ENCODE data around the gene CCDC28B. TPM values are rescaled to one million over a fixed set of nuclear protein-coding genes. Genes with fewer than 3 reads are reported as not detected.
A peak's percentile ranks its signal among the peaks of the same experiment; 100 is the strongest.

Gene CCDC28B
- total RNA-seq, 1 donor from 2014 or later, result 25.0 TPM

DNA sequence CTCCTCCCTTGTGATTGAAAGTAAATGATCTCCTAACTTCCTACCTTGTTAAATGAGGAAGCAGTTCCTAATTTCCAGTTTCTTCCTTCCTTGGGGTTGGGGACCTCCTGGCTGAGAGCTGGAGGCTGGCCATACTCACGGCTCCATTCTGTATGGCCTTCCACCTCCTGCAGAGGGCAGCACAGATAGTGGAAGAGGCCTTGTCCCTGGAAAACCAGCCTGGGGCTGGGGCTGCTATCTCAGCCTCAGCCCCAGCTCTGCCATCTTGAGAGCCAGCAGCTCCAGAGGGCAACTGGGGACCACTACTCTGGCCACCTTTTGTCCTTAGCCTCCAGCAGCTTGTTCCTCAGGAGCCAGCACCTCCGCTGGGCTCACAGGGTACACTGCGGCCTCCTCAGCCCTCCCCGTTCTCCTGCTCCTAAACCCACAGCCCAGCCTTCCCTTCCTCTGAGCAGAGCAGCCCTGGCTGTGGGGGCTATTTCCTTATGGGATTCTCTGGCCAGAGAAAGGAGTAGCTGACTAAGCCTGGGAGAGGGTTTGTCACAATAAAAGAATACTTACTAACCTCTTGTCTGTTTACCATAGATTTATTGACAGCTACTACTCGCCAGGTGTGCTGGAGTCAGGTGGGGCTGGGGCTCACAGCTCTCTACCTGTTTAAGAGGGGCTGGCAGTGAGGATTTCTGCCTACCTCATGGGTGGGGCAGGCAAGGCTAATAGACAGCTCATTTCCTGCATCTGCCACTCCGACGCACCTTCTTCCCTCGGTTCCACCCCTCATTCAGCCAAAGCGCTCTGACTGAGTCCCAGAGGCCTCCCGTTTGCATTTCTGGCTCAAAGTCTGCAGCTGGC, 15.5 kb downstream of the CCDC28B start:
- ATAC-seq (ENCODE audit: poor library complexity), result peak; percentile 66
- intact Hi-C loops (cut with DNase I), result loop anchor here (5.0 kb wide), 1 partner anchor 96 kb away; no protein-coding TSS in a partner anchor
- DNase-seq, result peak; percentile 67

DNA sequence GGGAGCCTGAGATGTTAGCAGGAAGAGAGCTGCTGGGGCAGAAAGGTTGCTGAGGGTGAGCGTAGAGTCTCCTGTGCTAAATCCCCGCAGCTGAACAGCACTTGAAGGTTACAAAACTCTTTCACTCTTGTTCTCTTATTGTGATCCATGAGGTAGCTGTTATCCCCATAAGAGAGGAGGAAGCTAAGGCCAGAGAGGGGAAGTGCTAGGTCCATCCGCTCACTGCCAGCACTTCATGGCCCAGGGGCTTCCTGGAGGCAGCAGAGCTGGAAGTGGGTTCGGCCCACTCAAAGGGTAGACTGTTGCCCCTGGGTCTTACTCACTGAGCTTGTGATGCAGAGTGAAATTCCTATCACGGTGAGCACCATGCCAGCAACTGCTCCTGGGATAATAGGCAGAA, 16.2 kb downstream of the CCDC28B start:
- DNase-seq, result no peak
- intact Hi-C loops (cut with DNase I), result loop anchor here (5.0 kb wide), 1 partner anchor 96 kb away; no protein-coding TSS in a partner anchor

DNA sequence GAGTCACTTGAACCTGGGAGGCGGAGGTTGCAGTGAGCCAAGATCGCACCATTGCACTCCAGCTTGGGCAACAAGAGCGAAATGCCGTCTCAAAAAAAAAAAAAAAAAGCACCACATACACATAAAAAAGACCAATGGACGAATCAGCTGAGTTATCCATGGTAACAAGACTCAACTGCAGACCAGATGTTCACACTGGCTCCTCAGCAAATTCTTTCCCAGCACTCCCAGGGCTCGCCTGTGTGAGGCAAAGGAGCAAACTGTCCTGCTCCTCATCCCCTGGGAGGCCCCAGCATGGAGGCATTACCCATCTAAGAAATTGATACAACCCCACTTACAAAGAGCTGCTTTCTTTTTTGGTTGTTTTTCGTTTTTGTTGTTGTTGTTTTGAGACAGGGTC, 18.6 kb downstream of the CCDC28B start:
- intact Hi-C loops (cut with DNase I), result loop anchor here (5.0 kb wide), 1 partner anchor 93 kb away; no protein-coding TSS in a partner anchor
- DNase-seq (no peak), ATAC-seq (ENCODE audit: poor library complexity) (no peak)

More for the DNA sequence above, 16.2 kb downstream of the CCDC28B start:
- ATAC-seq (ENCODE audit: poor library complexity), result no peak

DNA sequence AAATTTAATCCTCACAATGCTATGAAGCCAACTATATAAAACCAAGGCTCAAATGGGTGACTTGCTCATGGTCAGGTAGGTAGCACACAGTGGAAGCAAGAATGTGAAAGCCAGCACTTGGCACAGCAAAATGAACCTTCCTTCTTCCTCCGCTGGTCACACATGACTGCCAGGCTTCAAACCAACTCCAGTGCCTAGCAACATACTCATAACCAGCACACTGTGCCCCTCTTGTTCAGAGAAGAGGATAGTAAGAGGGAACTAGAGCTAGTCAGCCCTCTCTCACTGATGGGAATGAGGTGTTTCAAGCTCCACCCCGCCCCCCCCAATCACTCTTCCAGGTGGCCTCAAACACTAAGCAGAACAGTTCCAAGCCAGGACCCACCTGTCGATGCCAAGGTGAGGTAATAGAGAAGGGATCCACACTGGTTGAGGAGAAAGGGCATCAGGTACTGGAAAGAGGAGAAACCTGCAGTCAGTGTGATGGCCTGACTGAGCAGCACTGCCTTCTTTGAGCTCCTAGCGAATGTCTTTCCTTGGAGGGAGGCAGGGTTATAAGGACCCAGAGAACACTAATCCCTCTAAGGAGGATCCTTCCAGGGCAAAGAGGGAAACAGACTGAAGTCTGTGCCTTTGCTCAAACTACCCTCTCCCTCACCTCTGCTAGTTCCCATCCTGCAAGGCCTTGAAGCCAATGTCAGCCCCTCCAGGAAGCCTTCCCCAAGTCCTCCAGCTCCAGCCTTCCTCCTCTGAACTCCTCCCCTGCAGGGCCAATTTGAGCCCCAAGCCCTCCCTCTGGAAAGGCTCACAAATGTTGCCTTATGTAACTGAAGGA, 20.6 kb downstream of the CCDC28B start:
- intact Hi-C loops (cut with DNase I), result no loop called here
- ATAC-seq (ENCODE audit: poor library complexity), result no peak

GRCh38 chr1:32221581-32221979, 21.2 kb downstream of the CCDC28B start:
- DNase-seq (no peak), ATAC-seq (ENCODE audit: poor library complexity) (peak; percentile 53)
- intact Hi-C loops (cut with DNase I), result no loop called here

More for the DNA sequence above, 20.6 kb downstream of the CCDC28B start:
- DNase-seq, result no peak

DNA sequence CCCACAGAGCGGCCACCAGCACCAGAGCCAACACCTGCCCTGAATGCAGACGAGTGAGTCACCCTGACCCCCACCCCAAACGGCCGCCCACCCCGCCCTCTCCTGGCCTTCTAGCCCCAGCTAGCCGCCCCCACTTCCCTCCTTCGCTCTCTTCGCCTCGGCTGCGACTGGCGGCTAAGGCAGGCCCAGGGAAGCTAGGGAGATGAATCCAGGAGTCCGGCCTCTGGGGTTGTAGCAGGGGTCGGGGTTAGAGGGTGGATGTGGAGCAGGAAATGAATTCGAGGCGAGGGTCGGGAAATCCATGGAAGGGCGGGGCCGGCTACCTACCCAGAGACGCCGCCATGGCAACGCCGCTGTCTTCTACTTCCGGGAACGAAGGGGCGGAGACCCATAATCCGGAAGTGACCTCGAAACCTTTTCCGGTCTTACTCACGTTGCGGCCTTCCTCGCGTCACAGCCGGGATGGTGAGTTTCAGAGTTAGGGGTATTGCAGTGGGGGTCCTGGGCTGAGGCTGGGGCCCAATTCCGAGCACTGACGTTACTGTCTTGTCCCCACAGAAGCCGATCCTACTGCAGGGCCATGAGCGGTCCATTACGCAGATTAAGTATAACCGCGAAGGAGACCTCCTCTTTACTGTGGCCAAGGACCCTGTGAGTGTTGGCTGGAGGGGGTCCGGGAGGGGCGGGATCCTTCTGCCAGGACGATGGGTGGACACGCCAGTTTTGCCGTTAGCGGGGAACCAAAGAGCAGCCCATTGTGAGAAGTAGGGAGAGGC, 21.8 kb downstream of the CCDC28B start, which contains the start of the genes EIF3I and TMEM234:
EIF3I (plus strand) TSS at position 428 of the 776 bp plus-strand sequence; CDS start at position 463, 35 bp downstream.
TMEM234 (minus strand) TSS at position 374 of the 776 bp plus-strand sequence; CDS start at position 343, 31 bp downstream.
- intact Hi-C loops (cut with DNase I), result no loop called here
- peak; percentile 95 for DNase-seq
- ATAC-seq (ENCODE audit: poor library complexity), result peak; percentile 97

DNA sequence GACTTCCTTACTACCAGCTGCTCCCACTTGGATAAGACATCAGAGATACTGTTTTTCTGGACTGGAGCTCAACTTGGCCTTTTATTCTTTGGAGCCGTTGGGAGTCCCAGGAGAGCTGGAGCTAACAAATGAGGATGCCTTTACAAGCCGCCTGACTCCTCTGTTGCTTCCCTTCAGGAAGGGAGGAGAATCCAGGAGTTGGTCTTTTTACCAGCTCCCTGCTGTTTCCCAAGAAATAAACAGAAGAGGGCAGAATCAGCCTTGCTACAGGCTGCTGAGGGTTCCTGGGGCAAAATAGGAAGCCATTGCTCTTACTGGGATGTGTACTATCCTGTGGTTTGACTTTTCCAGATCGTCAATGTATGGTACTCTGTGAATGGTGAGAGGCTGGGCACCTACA, 23.3 kb downstream of the CCDC28B start:
- ATAC-seq (ENCODE audit: poor library complexity), result no peak
- DNase-seq, result no peak
- intact Hi-C loops (cut with DNase I), result no loop called here

GRCh38 chr1:32224285-32224684, 23.9 kb downstream of the CCDC28B start:
- intact Hi-C loops (cut with DNase I), result no loop called here

GRCh38 chr1:32228771-32229170, 28.4 kb downstream of the CCDC28B start:
- ATAC-seq (ENCODE audit: poor library complexity), result no peak
- intact Hi-C loops (cut with DNase I), result no loop called here
- DNase-seq, result no peak

More at GRCh38 chr1:32224285-32224684, 23.9 kb downstream of the CCDC28B start:
- DNase-seq (no peak), ATAC-seq (ENCODE audit: poor library complexity) (no peak)

- ATAC-seq (ENCODE audit: poor library complexity) (no peak), DNase-seq (no peak)
- intact Hi-C loops (cut with DNase I), result no loop called here
Observed at GRCh38 chr1:32231843-32232432, 31.5 kb downstream of the CCDC28B start.

GRCh38 chr1:32232558-32233304, 32.3 kb downstream of the CCDC28B start:
- ATAC-seq (ENCODE audit: poor library complexity), result no peak
- no peak for DNase-seq
- intact Hi-C loops (cut with DNase I), result no loop called here

GRCh38 chr1:32234792-32235191, 34.4 kb downstream of the CCDC28B start:
- DNase-seq, result no peak
- intact Hi-C loops (cut with DNase I), result no loop called here

DNA sequence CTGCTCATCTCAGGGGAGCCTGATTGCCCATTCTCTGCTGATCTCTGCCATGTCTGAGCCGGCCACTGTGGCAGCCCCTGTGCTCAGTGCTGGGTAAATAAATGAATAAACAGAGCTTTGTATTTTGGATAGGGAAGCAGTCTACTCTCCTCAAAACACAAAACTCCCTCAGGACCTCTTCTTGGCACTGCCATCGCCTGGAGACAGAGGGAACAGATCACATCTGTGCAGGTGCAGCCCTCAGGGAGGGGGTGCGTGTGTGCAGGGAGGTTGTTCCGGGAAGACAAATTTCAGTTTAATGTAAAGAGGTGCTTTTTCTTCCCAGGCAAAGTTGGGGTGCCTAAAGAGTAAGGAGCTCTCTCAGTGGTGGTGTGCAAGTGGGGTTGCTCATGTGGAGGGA, 38.9 kb downstream of the CCDC28B start:
- intact Hi-C loops (cut with DNase I), result no loop called here
- ATAC-seq (ENCODE audit: poor library complexity), result no peak

More at GRCh38 chr1:32234792-32235191, 34.4 kb downstream of the CCDC28B start:
- ATAC-seq (ENCODE audit: poor library complexity), result no peak

DNA sequence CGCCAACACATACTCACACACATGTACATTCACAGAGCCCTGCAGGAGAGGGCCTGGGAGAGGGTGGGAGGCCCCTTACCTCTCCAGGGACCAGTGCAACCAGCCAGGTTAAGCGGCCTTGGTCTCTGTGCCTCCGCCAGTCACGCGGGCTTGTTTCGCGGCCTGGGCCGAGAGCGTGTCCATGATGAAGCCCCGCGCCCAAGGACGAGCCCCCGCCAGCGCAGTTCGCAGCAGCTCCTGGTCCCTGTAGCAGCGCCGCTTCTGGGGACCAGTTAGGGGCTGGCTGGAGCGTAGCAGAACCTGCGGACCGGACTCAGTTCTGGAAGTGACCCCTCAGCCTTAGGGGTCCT, 39.4 kb downstream of the CCDC28B start:
- no peak for DNase-seq
- no peak for ATAC-seq (ENCODE audit: poor library complexity)
- intact Hi-C loops (cut with DNase I), result loop anchor here (10.0 kb wide), 1 partner anchor 55 kb away; the partner anchor contains the start of gene HDAC1

More for the DNA sequence above, 38.9 kb downstream of the CCDC28B start:
- no peak for DNase-seq

- DNase-seq, result peak; percentile 82
- ATAC-seq (ENCODE audit: poor library complexity), result peak; percentile 88
- intact Hi-C loops (cut with DNase I), result loop anchor here (10.0 kb wide), 1 partner anchor 54 kb away; the partner anchor contains the start of gene HDAC1
Observed at GRCh38 chr1:32240140-32240951, 40.0 kb downstream of the CCDC28B start.

- ATAC-seq (ENCODE audit: poor library complexity) (peak; percentile 74), DNase-seq (peak; percentile 78)
- intact Hi-C loops (cut with DNase I), result loop anchor here (10.0 kb wide), 1 partner anchor 54 kb away; the partner anchor contains the start of gene HDAC1
Observed at GRCh38 chr1:32241001-32241763, 40.8 kb downstream of the CCDC28B start.
